ENCODE data around the gene RND1. TPM values are rescaled to one million over a fixed set of nuclear protein-coding genes. Genes with fewer than 3 reads are reported as not detected.

Gene RND1
- 29.1 TPM for total RNA-seq

DNA sequence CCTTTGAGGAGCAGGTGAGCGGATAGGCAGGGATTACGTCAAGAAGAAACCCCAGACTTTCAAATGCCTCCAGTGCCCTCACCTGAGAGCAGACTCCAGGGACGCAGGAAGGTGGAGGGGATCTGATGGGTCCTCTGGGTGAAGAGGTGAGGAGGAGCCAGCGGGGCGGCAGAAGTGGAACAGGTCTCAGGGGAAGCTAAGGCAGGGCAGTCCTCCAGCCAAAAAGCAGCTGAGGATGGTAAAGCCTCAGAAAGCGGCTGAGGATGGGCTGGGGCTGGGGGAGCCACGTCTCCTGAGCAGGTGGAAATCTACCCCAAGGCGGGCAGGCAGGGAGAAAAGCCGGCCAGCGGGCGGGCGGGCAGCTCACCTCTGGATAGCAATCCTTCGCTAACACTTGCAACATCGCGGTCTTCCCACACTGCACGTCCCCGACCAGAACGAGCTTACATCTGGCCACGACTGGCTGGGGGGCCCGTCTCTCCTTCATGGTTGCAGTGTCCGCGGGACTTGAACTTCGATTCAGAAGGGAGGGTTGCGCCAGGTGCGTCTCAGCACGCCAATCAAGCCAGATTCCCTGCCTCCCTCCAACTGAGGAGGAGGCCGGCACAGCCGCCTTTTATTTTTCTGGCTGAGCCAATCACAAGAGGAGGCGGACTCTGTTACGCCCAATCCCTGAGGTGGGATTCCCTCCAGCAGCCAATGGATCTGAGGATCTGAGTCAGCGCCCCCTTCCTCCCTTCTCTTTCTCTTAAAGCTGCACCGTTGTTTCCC lies at the start of gene RND1:
RND1 (minus strand) TSS at position 590 of the 771 bp plus-strand sequence; CDS start at position 487, 103 bp downstream.

DNA sequence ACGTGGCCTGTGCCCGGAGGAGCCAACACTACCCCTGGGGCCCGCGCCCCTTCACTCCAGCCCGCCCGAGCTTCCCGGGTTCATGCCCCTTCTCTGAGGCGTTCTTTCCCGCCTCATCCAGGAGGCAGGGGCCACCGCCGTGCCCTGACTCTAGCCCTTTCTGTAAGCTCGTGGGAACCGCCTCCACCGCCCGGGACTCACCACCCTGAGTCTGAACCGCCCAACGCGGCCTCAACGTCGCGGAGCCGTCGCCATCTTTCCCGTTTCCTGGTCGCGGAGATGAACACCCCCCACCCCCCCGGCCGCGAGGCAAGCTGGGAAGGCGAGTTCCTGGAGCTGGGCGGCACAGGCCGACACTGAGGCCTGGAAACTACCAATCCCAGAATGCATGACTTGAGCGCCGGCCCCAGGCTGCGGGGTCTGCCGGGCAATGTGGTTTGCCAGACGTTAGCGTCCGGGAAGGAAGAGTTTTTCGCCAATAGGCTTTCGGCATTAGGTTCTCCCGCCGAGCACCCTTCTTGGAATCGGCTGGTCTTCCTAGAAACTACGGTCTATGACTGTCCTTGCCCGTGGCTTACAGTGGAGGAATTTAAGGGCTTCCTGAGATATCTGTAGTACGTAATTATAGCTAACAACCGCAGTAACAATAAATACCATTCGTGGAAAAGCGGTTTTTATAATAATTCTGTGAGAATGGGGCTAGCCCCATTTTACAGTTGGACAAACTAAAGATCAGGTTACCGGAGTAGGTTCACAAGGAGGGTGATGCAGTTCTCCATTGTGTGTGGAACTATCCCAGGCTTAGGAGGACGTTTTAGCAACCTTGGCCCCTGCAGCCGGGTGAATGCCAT lies 13.6 kb downstream of the RND1 start, which contains the start of gene DDX23:
DDX23 (minus strand) TSS at position 281 of the 851 bp plus-strand sequence. CDS start 6,381 bp downstream, outside the sequence.

DNA sequence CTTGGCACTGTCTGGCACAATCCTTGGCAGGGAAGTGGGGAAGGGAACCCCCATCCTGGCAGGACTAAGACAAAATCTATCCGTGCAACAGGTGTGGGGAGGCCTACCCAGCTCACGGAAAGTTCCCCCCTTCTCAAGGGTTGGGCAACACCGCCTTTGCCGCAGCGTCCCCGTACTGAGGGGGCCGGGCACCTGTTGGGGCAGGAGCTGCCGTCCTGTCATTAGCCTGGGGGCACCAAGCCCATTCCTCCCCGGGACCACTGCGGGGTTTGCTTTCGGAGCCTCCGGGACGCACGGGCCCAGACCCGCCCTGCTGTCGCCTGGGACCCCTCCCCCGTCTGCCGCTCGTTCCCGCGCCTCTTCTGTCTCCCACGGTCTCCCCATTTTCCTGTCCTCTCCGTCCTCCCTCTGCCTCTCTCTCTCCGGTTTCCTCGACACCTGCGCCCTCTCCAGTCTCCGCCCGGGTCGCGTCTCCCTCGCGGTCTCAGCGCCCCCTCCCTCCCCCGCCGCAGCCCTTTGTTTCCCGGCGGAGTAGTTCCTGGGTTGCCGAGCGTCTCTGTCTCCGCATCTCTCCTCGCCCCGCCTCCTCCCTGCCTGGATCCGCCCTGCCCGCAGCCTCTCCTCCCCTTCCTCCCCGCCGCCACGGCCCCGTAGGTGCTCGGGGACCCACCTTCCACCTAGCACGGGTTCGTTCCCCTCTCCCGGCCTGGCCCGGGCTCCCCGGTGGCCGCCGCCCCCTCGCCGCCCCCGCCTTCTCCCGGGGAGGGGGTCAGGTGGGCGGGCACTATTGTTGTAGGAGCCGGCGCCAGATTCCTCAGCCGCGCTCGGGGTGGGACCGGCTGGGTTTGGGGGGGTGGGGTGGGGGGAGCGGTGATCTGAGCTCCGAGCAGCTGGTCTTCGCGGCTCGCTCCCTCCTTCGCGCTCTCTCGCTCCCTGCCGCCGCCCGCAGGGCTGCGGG lies 47.5 kb downstream of the RND1 start, which contains the start of gene CACNB3:
CACNB3 (plus strand) TSS at position 624 of the 958 bp plus-strand sequence. CDS start 434 bp downstream, outside the sequence.

Small RNA genes lying within 50 kb of the gene (small RNA-seq; reads per million reads assigned to genes)
- not detected for gene AC073610.1 (ENCODE audit: low replicate concordance)
- not detected for gene RF00019 (ENCODE audit: low replicate concordance)
- not detected for gene RNU6-600P (ENCODE audit: low replicate concordance)

Other genes with a start within 250 kb of the RND1 start
- gene KANSL2, start 183.6 kb downstream of the RND1 start, total RNA-seq: 115 TPM
- gene CCNT1, start 149.2 kb downstream of the RND1 start, total RNA-seq: 57.9 TPM
- gene ADCY6, start 76.8 kb downstream of the RND1 start, total RNA-seq: 70.1 TPM
- gene CACNB3, start 47.4 kb downstream of the RND1 start, total RNA-seq: 67.6 TPM
- gene DDX23, start 13.7 kb downstream of the RND1 start, total RNA-seq: 94.2 TPM
- gene FKBP11, start 59.6 kb upstream of the RND1 start, total RNA-seq: 12.2 TPM
- gene ARF3, start 91.6 kb upstream of the RND1 start, total RNA-seq: 71.4 TPM
- 3.4 TPM for gene WNT10B, start 105.9 kb upstream of the RND1 start, total RNA-seq
- not detected for gene WNT1, start 112.5 kb upstream of the RND1 start, total RNA-seq
- 5.3 TPM for gene DDN, start 133.5 kb upstream of the RND1 start, total RNA-seq
- 26.3 TPM for gene PRKAG1, start 152.9 kb upstream of the RND1 start, total RNA-seq
- 57.6 TPM for gene KMT2D, start 194.9 kb upstream of the RND1 start, total RNA-seq
- gene RHEBL1, start 204.1 kb upstream of the RND1 start, total RNA-seq: 0.63 TPM
- gene DHH, start 228.9 kb upstream of the RND1 start, total RNA-seq: 0.31 TPM
- 154 TPM for gene LMBR1L, start 245.0 kb upstream of the RND1 start, total RNA-seq